ENCODE data around the gene PKN1.
A peak's percentile ranks its signal among the peaks of the same experiment; 100 is the strongest.

Gene PKN1

GRCh38 chr19:14514215-14514863, 81.2 kb downstream of the PKN1 start:
- TF ChIP-seq CTCF (conservative IDR thresholded peaks at IDR 0.05; ENCODE audit: low read depth, low read length) = no peak
- H3K4me3 ChIP-seq (ENCODE audit: low read length) = no peak overlapping the region
- DNase-seq (ENCODE audit: low read depth) = no peak

GRCh38 chr19:14515501-14516047, 82.5 kb downstream of the PKN1 start:
- no peak for TF ChIP-seq CTCF (conservative IDR thresholded peaks at IDR 0.05; ENCODE audit: low read depth, low read length)
- DNase-seq (ENCODE audit: low read depth) = no peak
- H3K4me3 ChIP-seq (ENCODE audit: low read length) = peak overlapping the region; percentile 96

DNA sequence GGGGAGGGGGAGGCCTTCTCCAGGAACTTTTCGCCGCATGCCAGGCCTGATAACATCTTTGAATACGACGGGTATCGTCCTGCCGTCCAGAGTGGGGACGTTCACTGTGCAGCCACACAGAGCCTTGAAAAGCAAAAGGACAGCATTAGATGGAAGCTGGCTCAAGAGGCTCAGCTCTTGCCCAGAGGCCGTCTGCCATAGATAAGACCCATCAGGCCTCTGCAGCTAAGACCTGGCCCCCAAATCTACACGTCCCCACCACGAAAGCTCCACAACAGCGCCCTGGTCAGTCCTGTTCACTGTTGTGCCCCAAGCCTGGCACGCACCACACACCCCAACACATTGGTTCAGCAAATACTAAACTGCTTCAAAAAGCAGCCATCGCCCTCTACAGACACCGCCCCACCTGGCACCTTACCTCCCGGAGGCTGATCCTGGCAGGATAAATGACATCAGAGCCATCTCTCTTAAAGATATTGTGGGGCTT, 83.0 kb downstream of the PKN1 start:
- peak; percentile 20 for TF ChIP-seq CTCF (conservative IDR thresholded peaks at IDR 0.05; ENCODE audit: low read depth, low read length)
- DNase-seq (ENCODE audit: low read depth) = no peak
- peak overlapping the region; percentile 96 for H3K4me3 ChIP-seq (ENCODE audit: low read length)

GRCh38 chr19:14516746-14517438, 83.8 kb downstream of the PKN1 start:
- no peak for DNase-seq (ENCODE audit: low read depth)
- TF ChIP-seq CTCF (conservative IDR thresholded peaks at IDR 0.05; ENCODE audit: low read depth, low read length) = no peak
- peak overlapping the region; percentile 96 for H3K4me3 ChIP-seq (ENCODE audit: low read length)

DNA sequence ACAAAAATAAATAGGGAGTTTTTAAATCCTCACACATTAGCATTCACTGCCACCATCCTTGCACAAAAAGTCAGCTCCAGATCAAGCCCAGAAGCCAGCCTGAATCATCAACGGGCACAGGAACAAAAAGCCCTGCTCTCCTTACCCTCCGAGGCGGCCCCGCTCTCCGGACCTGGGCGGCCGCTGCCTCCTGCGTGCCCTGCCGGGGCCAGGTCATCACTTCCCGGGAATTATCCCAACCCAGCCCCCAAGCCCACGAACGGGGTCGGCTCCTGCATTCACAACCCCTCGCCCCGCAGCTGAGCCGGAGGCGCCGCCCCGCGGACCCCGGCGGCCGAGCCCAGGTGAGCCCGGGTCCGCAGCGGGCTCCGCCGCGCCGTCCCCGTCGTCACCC, 84.3 kb downstream of the PKN1 start:
- H3K4me3 ChIP-seq (ENCODE audit: low read length) = peak overlapping the region; percentile 96
- DNase-seq (ENCODE audit: low read depth) = no peak
- no peak for TF ChIP-seq CTCF (conservative IDR thresholded peaks at IDR 0.05; ENCODE audit: low read depth, low read length)

- no peak for DNase-seq (ENCODE audit: low read depth)
- H3K4me3 ChIP-seq (ENCODE audit: low read length) = peak within 1 kb of the TSS; percentile 96
- no peak for TF ChIP-seq CTCF (conservative IDR thresholded peaks at IDR 0.05; ENCODE audit: low read depth, low read length)
Measured at GRCh38 chr19:14517840-14518505, 84.9 kb downstream of the PKN1 start, which contains the start of gene DNAJB1. Gene DNAJB1, minus strand, starts transcription at chr19:14518397. Its CDS starts 48 bp downstream, at chr19:14518349.
